Natural killer cell (primary cell): ENCODE measurements around the gene LIN7A. TPM values are rescaled to one million over a fixed set of nuclear protein-coding genes. Genes with fewer than 3 reads are reported as not detected.

ENCODE experiments used
- ATAC-seq, 3 donors: fragments of 150-1000 bp in 2 of 3; fragments of 200-7000 bp in 1 of 3; cut with Tn5 transposase; 1 replicate in 1 of 3; 2 replicates in 2 of 3; pipeline ENCODE4 v1.10.0; 2021; ENCODE audit warnings: mild to moderate bottlenecking in 2 of 3, moderate library complexity in 2 of 3
- DNase-seq, 2 donors: peaks; one replicate each; pipeline versions ENCODE4 v3.0.0 to v3.0.0-alpha.2; 2013 to 2021; ENCODE audit warnings: mixed read lengths in 1 of 2
- H3K27ac ChIP-seq: one replicate; pipeline ENCODE4 v1.5.1; 2013; ENCODE audit warnings: mild to moderate bottlenecking, low read length
- H3K27me3 ChIP-seq: one replicate; pipeline ENCODE4 v1.6.1; 2013; ENCODE audit warnings: low read length; ENCODE audit not compliant: control insufficient read depth, insufficient read depth
- H3K36me3 ChIP-seq: one replicate; pipeline ENCODE4 v1.6.1; 2013; ENCODE audit warnings: low read length; ENCODE audit not compliant: control insufficient read depth, insufficient read depth
- H3K4me1 ChIP-seq: one replicate; pipeline ENCODE4 v1.6.1; 2013; ENCODE audit warnings: low read length; ENCODE audit not compliant: control insufficient read depth, insufficient read depth
- H3K4me3 ChIP-seq: one replicate; pipeline ENCODE4 v1.5.1; 2013; ENCODE audit warnings: low read length
- H3K9me3 ChIP-seq: one replicate; pipeline ENCODE4 v1.6.1; 2013; ENCODE audit warnings: low read length; ENCODE audit not compliant: control insufficient read depth, insufficient read depth
- H3K27ac Mint-ChIP-seq, 2 donors: one replicate each; pipeline ENCODE4 v1.8.0; 2022; ENCODE audit warnings: mild to moderate bottlenecking in 2 of 2, mixed read lengths in 2 of 2, moderate library complexity in 1 of 2
- H3K27me3 Mint-ChIP-seq, 2 donors: one replicate each; pipeline ENCODE4 v1.8.0; 2022; ENCODE audit warnings: low read depth in 2 of 2, mixed read lengths in 2 of 2
- H3K36me3 Mint-ChIP-seq: one replicate; pipeline ENCODE4 v1.8.0; 2022; ENCODE audit warnings: mixed read lengths
- H3K4me1 Mint-ChIP-seq, 2 donors: one replicate each; pipeline ENCODE4 v1.8.0; 2022; ENCODE audit warnings: mixed read lengths in 2 of 2
- H3K4me3 Mint-ChIP-seq: one replicate; pipeline ENCODE4 v1.8.0; 2022; ENCODE audit warnings: mild to moderate bottlenecking, moderate library complexity, mixed read lengths
- H3K9me3 Mint-ChIP-seq, 2 donors: one replicate each; pipeline ENCODE4 v1.8.0; 2022; ENCODE audit warnings: mixed read lengths in 2 of 2
- CTCF ChIP-seq: fragments of 200-600 bp; IDR thresholded peaks from one replicate; pipeline ENCODE4 v1.8.0; 2022; ENCODE audit warnings: antibody characterized with exemption
- WGBS: methylation state at CpG from one replicate; pipeline ENCODE4 v1.1.7; 2013; ENCODE audit warnings: missing lambda C conversion rate; ENCODE audit not compliant: insufficient coverage; 5-methylcytosine and 5-hydroxymethylcytosine counted together
- intact Hi-C: fragments of 100-400 bp; cut with micrococcal nuclease; formaldehyde crosslinking; loops from one replicate; pipeline ENCODE4 v1.14.2; 2022
- total RNA-seq, 4 donors: library from RNA; stranded (reverse); fragments of 120-200 nt in 1 of 4; gene quantifications; one replicate each; pipeline versions ENCODE4 v1.2.3 to v1.2.4, GENCODE V29; 2013 to 2022

Gene LIN7A
- total RNA-seq, 3 donors from 2014 or later (not counting 1 experiment from before 2014, with no cell fraction given), result 0.12 to 14.9 (median 0.27) TPM

GRCh38 chr12:80917651-80918050, 20.1 kb downstream of the LIN7A start:
- H3K27ac Mint-ChIP-seq, result no peak overlapping the region
- WGBS, result 85% methylated on average over 3 of the region's 3 CpGs
- TF ChIP-seq CTCF, result no peak
- H3K4me3 Mint-ChIP-seq, result no peak overlapping the region
- no peaks in the 10 kb centered on the region for H3K36me3 Mint-ChIP-seq
- H3K36me3 ChIP-seq, result no peaks in the 10 kb centered on the region
- no peaks in the 10 kb centered on the region for H3K9me3 ChIP-seq
- no peaks in the 10 kb centered on the region for H3K4me1 Mint-ChIP-seq
- ATAC-seq (no peak), DNase-seq (no peak)
- H3K9me3 Mint-ChIP-seq, result peaks cover 14 to 16% of the 10 kb centered on the region in 2 donors
- no peak overlapping the region for H3K4me3 ChIP-seq
- no peaks in the 10 kb centered on the region for H3K27me3 Mint-ChIP-seq
- no peaks in the 10 kb centered on the region for H3K27me3 ChIP-seq
- no peak overlapping the region for H3K27ac ChIP-seq
- H3K4me1 ChIP-seq, result no peaks in the 10 kb centered on the region
- intact Hi-C loops, result no loop called here

GRCh38 chr12:80912901-80913770, 24.6 kb downstream of the LIN7A start:
- peaks cover 12 to 16% of the 10 kb centered on the region in 2 donors for H3K9me3 Mint-ChIP-seq
- ATAC-seq, result no peak
- intact Hi-C loops, result no loop called here
- Histone ChIP-seq H3K36me3 (no peaks in the 10 kb centered on the region), H3K27ac (no peak overlapping the region), H3K4me1 (no peaks in the 10 kb centered on the region), H3K27me3 (no peaks in the 10 kb centered on the region), H3K9me3 (no peaks in the 10 kb centered on the region), H3K4me3 (no peak overlapping the region)
- no peak overlapping the region for H3K4me3 Mint-ChIP-seq
- WGBS, result 85% methylated on average over 13 of the region's 13 CpGs
- H3K27ac Mint-ChIP-seq, result no peak overlapping the region
- H3K36me3 Mint-ChIP-seq, result no peaks in the 10 kb centered on the region
- no peaks in the 10 kb centered on the region for H3K27me3 Mint-ChIP-seq
- no peak for TF ChIP-seq CTCF
- H3K4me1 Mint-ChIP-seq, result no peaks in the 10 kb centered on the region
- DNase-seq, result no peak

GRCh38 chr12:80909370-80909769, 28.4 kb downstream of the LIN7A start:
- intact Hi-C loops, result no loop called here
- H3K36me3 ChIP-seq, result no peaks in the 10 kb centered on the region
- H3K27me3 ChIP-seq, result no peaks in the 10 kb centered on the region
- DNase-seq (no peak), ATAC-seq (no peak)
- no peaks in the 10 kb centered on the region for H3K4me1 ChIP-seq
- no peaks in the 10 kb centered on the region for H3K36me3 Mint-ChIP-seq
- TF ChIP-seq CTCF, result no peak
- no peaks in the 10 kb centered on the region for H3K27me3 Mint-ChIP-seq
- no peak overlapping the region for H3K27ac ChIP-seq
- WGBS, result 87% methylated on average over 6 of the region's 6 CpGs
- H3K9me3 Mint-ChIP-seq, result peaks cover 4 to 14% of the 10 kb centered on the region in 2 donors
- no peaks in the 10 kb centered on the region for H3K4me1 Mint-ChIP-seq
- no peaks in the 10 kb centered on the region for H3K9me3 ChIP-seq
- no peak overlapping the region for H3K27ac Mint-ChIP-seq
- no peak overlapping the region for H3K4me3 ChIP-seq
- H3K4me3 Mint-ChIP-seq, result no peak overlapping the region

- no peak overlapping the region for H3K27ac Mint-ChIP-seq
- no peak overlapping the region for H3K27ac ChIP-seq
- no peaks in the 10 kb centered on the region for H3K27me3 Mint-ChIP-seq
- H3K9me3 ChIP-seq, result no peaks in the 10 kb centered on the region
- no peaks in the 10 kb centered on the region for H3K4me1 ChIP-seq
- no peak for ATAC-seq
- TF ChIP-seq CTCF, result no peak
- no peaks in the 10 kb centered on the region for H3K27me3 ChIP-seq
- H3K4me3 ChIP-seq, result no peak overlapping the region
- no peak for DNase-seq
- H3K9me3 Mint-ChIP-seq, result peaks cover 9 to 16% of the 10 kb centered on the region in 2 donors
- H3K36me3 Mint-ChIP-seq, result peaks cover 7% of the 10 kb centered on the region
- intact Hi-C loops, result no loop called here
- no peaks in the 10 kb centered on the region for H3K36me3 ChIP-seq
- H3K4me3 Mint-ChIP-seq, result no peak overlapping the region
- no peaks in the 10 kb centered on the region for H3K4me1 Mint-ChIP-seq
These were observed 35.0 kb downstream of the LIN7A start for GRCh38 chr12:80902711-80903110.
